Tibial artery (tissue), 4 donors: Measurements from ENCODE around the gene PDIK1L.

Experiments
- DNase-seq, 2 donors: peaks; one replicate each; pipeline ENCODE4 v3.0.0-alpha.2; 2019
- H3K27ac ChIP-seq, 2 donors: fragments of 200-600 bp; sonication (generic) in 1 of 2; 1 replicate in 1 of 2; 2 replicates in 1 of 2; pipeline ENCODE4 v1.5.1; 2018 to 2019; ENCODE audit warnings: mild to moderate bottlenecking in 1 of 2
- H3K27me3 ChIP-seq, 2 donors: fragments of 200-600 bp; sonication (generic) in 1 of 2; one replicate each; pipeline versions ENCODE4 v1.5.1 to v1.6.0; 2016 to 2019
- H3K36me3 ChIP-seq, 3 donors: fragments of 200-600 bp; sonication (generic) in 2 of 3; one replicate each; pipeline ENCODE4 v1.5.1; 2016 to 2019; ENCODE audit warnings: mild to moderate bottlenecking in 2 of 3
- H3K4me1 ChIP-seq, 4 donors: fragments of 200-600 bp; sonication (generic) in 2 of 4; 1 replicate in 3 of 4; 2 replicates in 1 of 4; pipeline ENCODE4 v1.5.1; 2016 to 2019
- H3K4me3 ChIP-seq, 2 donors: fragments of 200-600 bp; sonication (generic) in 1 of 2; 1 replicate in 1 of 2; 2 replicates in 1 of 2; pipeline ENCODE4 v1.5.1; 2018 to 2019; ENCODE audit warnings: mild to moderate bottlenecking in 2 of 2
- H3K9me3 ChIP-seq, 3 donors: fragments of 200-600 bp; sonication (generic) in 1 of 3; one replicate each; pipeline ENCODE4 v1.5.1; 2016 to 2019
- CTCF ChIP-seq, 2 experiments: fragments of 200-600 bp in 1 of 2; fragments of 450-650 bp in 1 of 2; IDR thresholded peaks; one replicate each; pipeline ENCODE4 v1.5.1; 2017 to 2019; ENCODE audit warnings: antibody characterized with exemption in 2 of 2, mild to moderate bottlenecking in 1 of 2, moderate library complexity in 1 of 2
- intact Hi-C: fragments of 100-400 bp; cut with DNase I; formaldehyde crosslinking; loops from one replicate; pipeline ENCODE4 v1.15.0; 2023; ENCODE audit warnings: low total_unique reads

Gene PDIK1L

GRCh38 chr1:26109229-26110164 lies 2.1 kb upstream of the PDIK1L start:
- intact Hi-C loops: loop anchor here (5.0 to 10.0 kb wide), 2 partner anchors 53 to 215 kb away; no protein-coding TSS in a partner anchor
- H3K36me3 ChIP-seq: peaks cover 0 to 4% (median 4%) of the 10 kb centered on the region in 3 donors
- H3K27me3 ChIP-seq: no peaks in the 10 kb centered on the region
- no peak overlapping the region for H3K4me3 ChIP-seq
- peak in 1 of 2 donors; percentile 2 for DNase-seq
- no peaks in the 10 kb centered on the region for H3K9me3 ChIP-seq
- no peak overlapping the region for H3K27ac ChIP-seq
- H3K4me1 ChIP-seq: peaks cover 0 to 19% (median 14%) of the 10 kb centered on the region in 4 donors
- TF ChIP-seq CTCF (IDR thresholded peaks at IDR 0.05): no peak

- Histone ChIP-seq H3K9me3 (no peaks in the 10 kb centered on the region), H3K36me3 (peaks cover 0 to 15% (median 7%) of the 10 kb centered on the region in 3 donors), H3K27me3 (no peaks in the 10 kb centered on the region), H3K27ac (peak overlapping the region; percentile 91 to 92), H3K4me3 (peak overlapping the region; percentile 75 to 93), H3K4me1 (peaks cover 0 to 24% (median 14%) of the 10 kb centered on the region in 4 donors)
- intact Hi-C loops: loop anchor here (5.0 kb wide), 1 partner anchor 51 kb away; no protein-coding TSS in a partner anchor
- peak; percentile 58 to 77 for DNase-seq
- no peak for TF ChIP-seq CTCF (IDR thresholded peaks at IDR 0.05)
Measured at GRCh38 chr1:26110731-26111529, 694 bp upstream of the PDIK1L start.

- H3K27ac ChIP-seq: peak overlapping the region; percentile 91 to 92
- H3K4me1 ChIP-seq: peaks cover 0 to 24% (median 14%) of the 10 kb centered on the region in 4 donors
- H3K4me3 ChIP-seq: peak overlapping the region; percentile 75 to 93
- DNase-seq: no peak
- no peak for TF ChIP-seq CTCF (IDR thresholded peaks at IDR 0.05)
- no peaks in the 10 kb centered on the region for H3K9me3 ChIP-seq
- H3K36me3 ChIP-seq: peaks cover 0 to 19% (median 7%) of the 10 kb centered on the region in 3 donors
- intact Hi-C loops: loop anchor here (5.0 kb wide), 1 partner anchor 50 kb away; no protein-coding TSS in a partner anchor
- H3K27me3 ChIP-seq: no peaks in the 10 kb centered on the region
Measured at GRCh38 chr1:26112407-26112775, 767 bp downstream of the PDIK1L start.

GRCh38 chr1:26114165-26114927 lies 2.7 kb downstream of the PDIK1L start:
- intact Hi-C loops: loop anchor here (5.0 kb wide), 1 partner anchor 48 kb away; no protein-coding TSS in a partner anchor
- H3K9me3 ChIP-seq: no peaks in the 10 kb centered on the region
- H3K4me1 ChIP-seq: peaks cover 0 to 24% (median 14%) of the 10 kb centered on the region in 4 donors
- H3K36me3 ChIP-seq: peaks cover 10 to 38% (median 19%) of the 10 kb centered on the region in 3 donors
- H3K27me3 ChIP-seq: no peaks in the 10 kb centered on the region
- DNase-seq: no peak
- TF ChIP-seq CTCF (IDR thresholded peaks at IDR 0.05): no peak
- no peak overlapping the region for H3K27ac ChIP-seq
- H3K4me3 ChIP-seq: no peak overlapping the region
